Transverse colon (tissue), 4 donors: ENCODE measurements around the gene NCF4. TPM values are rescaled to one million over a fixed set of nuclear protein-coding genes. Genes with fewer than 3 reads are reported as not detected.
A peak's percentile ranks its signal among the peaks of the same experiment; 100 is the strongest.

Experiments used
- DNase-seq: peaks from one replicate; pipeline ENCODE4 v3.0.0-alpha.2; 2019
- H3K27ac ChIP-seq, 4 donors: fragments of 200-600 bp; sonication (generic); 2 replicates each; pipeline ENCODE4 v1.5.1; 2016 to 2018; ENCODE audit warnings: inconsistent platforms in 4 of 4
- H3K27me3 ChIP-seq: fragments of 200-600 bp; sonication (generic); 2 replicates; pipeline ENCODE4 v1.5.1; 2017; ENCODE audit warnings: inconsistent platforms
- H3K36me3 ChIP-seq, 4 donors: fragments of 200-600 bp; sonication (generic); 2 replicates each; pipeline ENCODE4 v1.5.1; 2017 to 2019; ENCODE audit warnings: inconsistent platforms in 4 of 4
- H3K4me1 ChIP-seq, 4 donors: fragments of 200-600 bp; sonication (generic); 2 replicates each; pipeline ENCODE4 v1.5.1; 2017 to 2020; ENCODE audit warnings: inconsistent platforms in 4 of 4
- H3K4me3 ChIP-seq, 4 donors: fragments of 200-600 bp; sonication (generic); 1 replicate in 1 of 4; 2 replicates in 3 of 4; pipeline versions ENCODE4 v1.5.1 to v1.6.1; 2017 to 2019; ENCODE audit warnings: inconsistent platforms in 4 of 4
- H3K9me3 ChIP-seq, 2 donors: fragments of 200-600 bp; sonication (generic); 2 replicates each; pipeline ENCODE4 v1.5.1; 2017 to 2019; ENCODE audit warnings: inconsistent platforms in 2 of 2
- EP300 ChIP-seq: sonication (generic); formaldehyde crosslinking; IDR thresholded peaks from one replicate; pipeline ENCODE4 v1.6.1; 2017; ENCODE audit warnings: antibody characterized with exemption, low read depth
- POLR2A ChIP-seq: fragments of 450-650 bp; IDR thresholded peaks from one replicate; pipeline ENCODE4 v1.6.1; 2016; ENCODE audit warnings: antibody characterized with exemption, mild to moderate bottlenecking, moderate library complexity
- POLR2AphosphoS5 ChIP-seq, 3 donors: sonication (generic); formaldehyde crosslinking; IDR thresholded peaks; one replicate each; pipeline ENCODE4 v1.6.1; 2016; ENCODE audit warnings: antibody characterized with exemption in 3 of 3
- WGBS, 2 donors: methylation state at CpG; one replicate each; pipeline ENCODE4 v1.1.5; 2018; ENCODE audit warnings: low coverage in 1 of 2; 5-methylcytosine and 5-hydroxymethylcytosine counted together
- in situ Hi-C, 4 donors: fragments of 200-750 bp; cut with MboI; loops; one replicate each; pipeline versions ENCODE4 v1.15.0 to v1.15.1; 2017; ENCODE audit warnings: low sequenced_read_pairs in 3 of 4, low pct_ligation_motif_present in 1 of 4, low pct_unique_long_range_greater_than_20kb in 1 of 4
- intact Hi-C: fragments of 100-400 bp; cut with DNase I; formaldehyde crosslinking; loops from one replicate; pipeline ENCODE4 v1.15.1; 2023; ENCODE audit warnings: low total_unique reads
- total RNA-seq, 4 donors: library from RNA; depleted of rRNA; stranded (reverse); fragments of >200 nt; gene quantifications; one replicate each; pipeline ENCODE4 v1.1.0, GENCODE V29; 2016
- TF ChIP-seq, protein P1 (sequence below), 5 experiments: fragments of 200-600 bp in 3 of 5; fragments of 450-650 bp in 2 of 5; sonication (generic) in 3 of 5; IDR thresholded peaks; 1 replicate in 2 of 5; 2 replicates in 3 of 5; pipeline ENCODE4 v1.5.1; 2016 to 2017; ENCODE audit warnings: antibody characterized with exemption in 5 of 5, inconsistent platforms in 3 of 5, mild to moderate bottlenecking in 2 of 5, moderate library complexity in 1 of 5

The NCF4 gene
- total RNA-seq, 4 donors from 2014 or later, result 9.4 to 98.7 (median 23.5) TPM

DNA sequence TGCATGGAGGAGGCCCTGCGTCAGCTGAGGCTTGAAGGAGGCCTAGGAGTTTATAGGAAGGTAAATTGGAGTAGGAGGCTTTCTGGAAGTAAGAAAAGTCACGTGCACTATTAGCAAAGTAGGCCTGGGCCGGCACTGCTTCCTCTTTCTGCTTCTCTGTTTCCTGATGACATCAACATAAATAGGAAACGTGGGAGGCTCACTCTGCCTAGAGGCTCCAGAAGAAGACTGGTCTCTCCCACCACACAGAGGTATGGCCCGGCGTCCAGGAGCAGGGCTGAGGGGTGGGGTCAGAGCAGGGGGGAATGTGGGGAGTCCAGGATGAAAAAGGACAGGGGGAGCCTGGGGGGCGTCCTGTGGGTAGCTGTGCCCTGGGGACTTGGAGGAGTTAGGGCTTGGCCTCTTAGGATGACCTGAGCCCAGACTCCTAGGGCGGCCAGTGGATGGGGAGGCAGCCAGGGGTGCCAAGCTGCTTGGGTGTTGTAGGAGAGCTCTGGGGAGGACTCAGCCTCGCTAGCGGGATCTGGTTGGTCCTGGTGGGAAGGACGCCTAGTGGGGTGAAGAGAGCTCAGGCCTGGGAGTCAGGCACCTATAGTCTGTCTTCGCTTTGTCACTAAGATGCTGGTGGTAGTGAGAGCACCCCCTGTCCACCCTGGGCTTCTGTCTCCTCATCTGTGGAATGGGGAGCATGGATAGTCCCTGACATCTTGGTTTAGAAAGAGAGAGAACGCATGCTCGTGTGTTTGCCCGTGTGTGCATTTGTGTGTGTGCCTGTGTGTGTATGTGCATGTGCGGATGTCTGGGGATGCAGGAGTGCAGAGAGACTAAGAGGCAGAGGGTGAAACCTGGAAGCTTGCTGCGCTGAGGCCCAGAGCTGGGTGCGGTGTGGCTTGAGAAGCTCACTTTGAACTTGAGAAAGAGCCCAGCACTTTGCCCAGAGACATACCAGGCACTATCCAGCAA lies 52.9 kb downstream of the NCF4 start, which contains the start of gene CSF2RB:
Gene CSF2RB (plus strand): TSS at position 202 of the 963 bp plus-strand sequence. CDS start 8,580 bp downstream, outside the sequence.
- no peaks in the 10 kb centered on the region for H3K36me3 ChIP-seq
- in situ Hi-C loops, result no loop called here
- peaks cover 0 to 3% (median 0%) of the 10 kb centered on the region in 4 donors for H3K4me1 ChIP-seq
- DNase-seq, result peak; percentile 60
- peak within 1 kb of the TSS in 2 of 4 donors; percentile 8 to 41 for H3K4me3 ChIP-seq
- TF ChIP-seq EP300, result no peak
- TF ChIP-seq POLR2A, result peak; percentile 20
- intact Hi-C loops, result no loop called here
- H3K9me3 ChIP-seq, result peaks cover 0 to under 1% of the 10 kb centered on the region in 2 donors
- no peaks in the 10 kb centered on the region for H3K27me3 ChIP-seq
- H3K27ac ChIP-seq, result peak within 1 kb of the TSS; percentile 56 to 73 (median 73)
- 8 to 67% methylated on average over 2 to 18 of the region's 18 CpGs for WGBS, 2 donors

GRCh38 chr22:36914390-36914752 lies 53.6 kb downstream of the NCF4 start:
- intact Hi-C loops (no loop called here), in situ Hi-C loops (no loop called here)
- Histone ChIP-seq H3K27me3 (no peaks in the 10 kb centered on the region), H3K4me3 (peak overlapping the region in 1 of 4 donors; percentile 41), H3K36me3 (no peaks in the 10 kb centered on the region), H3K9me3 (peaks cover 0 to 3% of the 10 kb centered on the region in 2 donors), H3K27ac (peak overlapping the region; percentile 56 to 73 (median 73)), H3K4me1 (peaks cover 0 to 3% (median 0%) of the 10 kb centered on the region in 4 donors)
- 67% methylated on average over 1 of the region's 1 CpG for WGBS, 2 donors
- no peak for TF ChIP-seq POLR2AphosphoS5 (IDR thresholded peaks at IDR 0.05)
- DNase-seq, result peak; percentile 39

GRCh38 chr22:36916034-36916433 lies 55.2 kb downstream of the NCF4 start:
- peaks cover 0 to 3% of the 10 kb centered on the region in 2 donors for H3K9me3 ChIP-seq
- peaks cover 0 to 3% (median 0%) of the 10 kb centered on the region in 4 donors for H3K4me1 ChIP-seq
- in situ Hi-C loops, result no loop called here
- TF ChIP-seq, protein P1, sequence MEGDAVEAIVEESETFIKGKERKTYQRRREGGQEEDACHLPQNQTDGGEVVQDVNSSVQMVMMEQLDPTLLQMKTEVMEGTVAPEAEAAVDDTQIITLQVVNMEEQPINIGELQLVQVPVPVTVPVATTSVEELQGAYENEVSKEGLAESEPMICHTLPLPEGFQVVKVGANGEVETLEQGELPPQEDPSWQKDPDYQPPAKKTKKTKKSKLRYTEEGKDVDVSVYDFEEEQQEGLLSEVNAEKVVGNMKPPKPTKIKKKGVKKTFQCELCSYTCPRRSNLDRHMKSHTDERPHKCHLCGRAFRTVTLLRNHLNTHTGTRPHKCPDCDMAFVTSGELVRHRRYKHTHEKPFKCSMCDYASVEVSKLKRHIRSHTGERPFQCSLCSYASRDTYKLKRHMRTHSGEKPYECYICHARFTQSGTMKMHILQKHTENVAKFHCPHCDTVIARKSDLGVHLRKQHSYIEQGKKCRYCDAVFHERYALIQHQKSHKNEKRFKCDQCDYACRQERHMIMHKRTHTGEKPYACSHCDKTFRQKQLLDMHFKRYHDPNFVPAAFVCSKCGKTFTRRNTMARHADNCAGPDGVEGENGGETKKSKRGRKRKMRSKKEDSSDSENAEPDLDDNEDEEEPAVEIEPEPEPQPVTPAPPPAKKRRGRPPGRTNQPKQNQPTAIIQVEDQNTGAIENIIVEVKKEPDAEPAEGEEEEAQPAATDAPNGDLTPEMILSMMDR (IDR thresholded peaks at IDR 0.05), result no peak
- TF ChIP-seq POLR2A (no peak), POLR2AphosphoS5 (IDR thresholded peaks at IDR 0.05) (no peak), EP300 (no peak)
- DNase-seq, result no peak
- no peaks in the 10 kb centered on the region for H3K36me3 ChIP-seq
- H3K4me3 ChIP-seq, result no peak overlapping the region
- no peak overlapping the region for H3K27ac ChIP-seq
- intact Hi-C loops, result no loop called here
- no peaks in the 10 kb centered on the region for H3K27me3 ChIP-seq

GRCh38 chr22:36918586-36919284 lies 57.9 kb downstream of the NCF4 start:
- 47 to 67% methylated on average over 3 of the region's 3 CpGs for WGBS, 2 donors
- peaks cover 0 to 3% of the 10 kb centered on the region in 2 donors for H3K9me3 ChIP-seq
- in situ Hi-C loops, result no loop called here
- no peak for DNase-seq
- H3K36me3 ChIP-seq, result no peaks in the 10 kb centered on the region
- no peak overlapping the region for H3K27ac ChIP-seq
- intact Hi-C loops, result no loop called here
- no peak for TF ChIP-seq POLR2AphosphoS5 (IDR thresholded peaks at IDR 0.05)
- no peak for TF ChIP-seq EP300
- TF ChIP-seq, protein P1 (IDR thresholded peaks at IDR 0.05), result no peak
- no peak for TF ChIP-seq POLR2A
- H3K27me3 ChIP-seq, result no peaks in the 10 kb centered on the region
- peaks cover 0 to 8% (median 3%) of the 10 kb centered on the region in 4 donors for H3K4me1 ChIP-seq
- H3K4me3 ChIP-seq, result no peak overlapping the region
